CD14-positive monocyte (primary cell): ENCODE results near the gene CPNE2. TPM values are rescaled to one million over a fixed set of nuclear protein-coding genes. Genes with fewer than 3 reads are reported as not detected.

Source experiments
- DNase-seq, 3 donors: peaks; one replicate each; pipeline ENCODE4 v3.0.0-alpha.2; 2011 to 2022
- H2AFZ ChIP-seq: 2 replicates; pipeline ENCODE4 v1.6.0; 2012; ENCODE audit warnings: mild to moderate bottlenecking, low read depth, low read length, inconsistent platforms; ENCODE audit not compliant: insufficient read depth, poor library complexity, severe bottlenecking
- H3K27ac ChIP-seq, 2 donors: 1 replicate in 1 of 2; 2 replicates in 1 of 2; pipeline ENCODE4 v1.5.1; 2012 to 2013; ENCODE audit warnings: low read length in 2 of 2, control low read depth in 1 of 2, inconsistent platforms in 1 of 2, low read depth in 1 of 2, mild to moderate bottlenecking in 1 of 2
- H3K27me3 ChIP-seq, 2 donors: one replicate each; pipeline versions ENCODE4 v1.6.0 to v1.6.1; 2011 to 2013; ENCODE audit warnings: low read length in 2 of 2; ENCODE audit not compliant: control insufficient read depth in 2 of 2, insufficient read depth in 2 of 2
- H3K36me3 ChIP-seq, 2 donors: replicated peaks in 1 of 2; 1 replicate in 1 of 2; 2 replicates in 1 of 2; pipeline versions ENCODE4 v1.5.1 to v1.6.1; 2012 to 2013; ENCODE audit warnings: low read length in 2 of 2, control low read depth in 1 of 2, inconsistent platforms in 1 of 2, mild to moderate bottlenecking in 1 of 2; ENCODE audit not compliant: insufficient read depth in 2 of 2, control insufficient read depth in 1 of 2
- H3K4me1 ChIP-seq, 2 donors: 1 replicate in 1 of 2; 2 replicates in 1 of 2; pipeline versions ENCODE4 v1.5.1 to v1.6.1; 2012 to 2013; ENCODE audit warnings: low read length in 2 of 2, control low read depth in 1 of 2, inconsistent platforms in 1 of 2, mild to moderate bottlenecking in 1 of 2, moderate library complexity in 1 of 2; ENCODE audit not compliant: insufficient read depth in 2 of 2, control insufficient read depth in 1 of 2
- H3K4me2 ChIP-seq: replicated peaks from 2 replicates; pipeline ENCODE3; 2012; ENCODE audit warnings: low read length, moderate library complexity, mild to moderate bottlenecking; ENCODE audit not compliant: poor library complexity, severe bottlenecking; ENCODE audit errors: extremely low read depth
- H3K4me3 ChIP-seq, 3 experiments: fragments of 200-600 bp in 1 of 3; sonication (generic) in 1 of 3; replicated peaks in 1 of 3; 1 replicate in 2 of 3; 2 replicates in 1 of 3; pipeline ENCODE4 v1.5.1; 2011 to 2013; ENCODE audit warnings: low read length in 3 of 3, mild to moderate bottlenecking in 3 of 3, control low read depth in 2 of 3, low read depth in 2 of 3, inconsistent platforms in 1 of 3, moderate library complexity in 1 of 3
- H3K79me2 ChIP-seq: 2 replicates; pipeline ENCODE4 v1.6.0; 2012; ENCODE audit warnings: mild to moderate bottlenecking, control low read depth, inconsistent platforms, low read length, moderate library complexity; ENCODE audit not compliant: insufficient read depth
- H3K9ac ChIP-seq: 2 replicates; pipeline ENCODE4 v1.6.0; 2017; ENCODE audit warnings: low read length, mild to moderate bottlenecking; ENCODE audit not compliant: insufficient read depth, poor library complexity, severe bottlenecking
- H3K9me3 ChIP-seq, 2 donors: replicated peaks in 1 of 2; 1 replicate in 1 of 2; 2 replicates in 1 of 2; pipeline versions ENCODE4 v1.5.1 to v1.6.1; 2012 to 2013; ENCODE audit warnings: low read length in 2 of 2, control low read depth in 1 of 2; ENCODE audit not compliant: control insufficient read depth in 1 of 2, insufficient read depth in 1 of 2
- H4K20me1 ChIP-seq: 2 replicates; pipeline ENCODE4 v1.6.0; 2012; ENCODE audit warnings: mild to moderate bottlenecking, low read length, control low read depth, moderate library complexity; ENCODE audit not compliant: insufficient read depth
- H3K27ac Mint-ChIP-seq, 7 donors: one replicate each; pipeline ENCODE4 v1.8.0; 2020; ENCODE audit warnings: mild to moderate bottlenecking in 7 of 7, mixed read lengths in 7 of 7, moderate library complexity in 6 of 7, inconsistent platforms in 2 of 7
- H3K27me3 Mint-ChIP-seq, 3 donors: one replicate each; pipeline ENCODE4 v1.8.0; 2021 to 2022; ENCODE audit warnings: low read depth in 3 of 3, mild to moderate bottlenecking in 3 of 3, mixed read lengths in 3 of 3, moderate library complexity in 3 of 3, inconsistent platforms in 1 of 3
- H3K36me3 Mint-ChIP-seq, 2 donors: one replicate each; pipeline ENCODE4 v1.8.0; 2020; ENCODE audit warnings: mixed read lengths in 2 of 2, inconsistent platforms in 1 of 2, mild to moderate bottlenecking in 1 of 2
- H3K4me1 Mint-ChIP-seq: one replicate; pipeline ENCODE4 v1.8.0; 2020; ENCODE audit warnings: mild to moderate bottlenecking, mixed read lengths
- H3K4me3 Mint-ChIP-seq, 2 donors: one replicate each; pipeline ENCODE4 v1.8.0; 2020; ENCODE audit warnings: mild to moderate bottlenecking in 2 of 2, mixed read lengths in 2 of 2, moderate library complexity in 1 of 2
- H3K9me3 Mint-ChIP-seq, 7 donors: one replicate each; pipeline ENCODE4 v1.8.0; 2020 to 2022; ENCODE audit warnings: mixed read lengths in 7 of 7, mild to moderate bottlenecking in 6 of 7, moderate library complexity in 6 of 7, inconsistent platforms in 2 of 7
- CTCF ChIP-seq: fragments of 200-600 bp; IDR thresholded peaks from one replicate; pipeline ENCODE4 v1.8.0; 2022; ENCODE audit warnings: antibody characterized with exemption, mild to moderate bottlenecking
- WGBS: methylation state at CpG from one replicate; pipeline ENCODE4 v1.1.5; 2013; ENCODE audit warnings: missing lambda C conversion rate; ENCODE audit not compliant: insufficient coverage; 5-methylcytosine and 5-hydroxymethylcytosine counted together
- intact Hi-C, 2 donors: fragments of 100-400 bp; cut with micrococcal nuclease; formaldehyde crosslinking; loops; one replicate each; pipeline versions ENCODE4 v1.15.0 to v1.15.1; 2023
- polyA plus RNA-seq, 3 donors: library from polyadenylated mRNA; depleted of rRNA in 1 of 3; unstranded in 2 of 3; stranded (reverse) in 1 of 3; fragments of 300-500 nt in 2 of 3; fragments of >200 nt in 1 of 3; fragmentation: Illumina TruSeq in 2 of 3; gene quantifications; 1 replicate in 2 of 3; 2 replicates in 1 of 3; pipeline ENCODE4 v1.2.3, GENCODE V29; 2012 to 2021

The CPNE2 gene
- polyA plus RNA-seq, 3 donors = 18.3 to 68.8 (median 23.9) TPM

DNA sequence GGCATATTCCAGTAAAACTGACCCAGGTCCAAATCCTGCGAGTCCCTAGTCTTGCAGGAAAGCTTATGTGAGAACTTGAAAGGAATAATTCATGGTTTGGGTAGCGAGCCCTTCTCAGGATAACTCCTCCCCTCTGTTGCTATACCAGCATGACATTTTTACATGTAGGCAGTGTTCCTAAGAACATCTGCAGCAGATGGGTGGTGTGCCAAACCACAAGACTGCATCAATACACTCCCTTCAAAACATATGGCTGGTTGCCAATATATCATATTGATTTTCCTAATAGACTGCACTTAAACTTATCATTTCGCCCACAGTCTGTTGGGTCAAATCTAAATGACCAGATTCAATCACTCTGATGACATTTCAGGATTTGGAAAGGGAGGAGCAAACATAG, 73.6 kb downstream of the CPNE2 start:
- Histone ChIP-seq H4K20me1 (peaks cover 10% of the 10 kb centered on the region), H3K9me3 (no peaks in the 10 kb centered on the region), H3K4me1 (peaks cover 24% of the 10 kb centered on the region in 2 donors), H2AFZ (no peak overlapping the region), H3K36me3 (peaks cover 62 to 81% of the 10 kb centered on the region in 2 donors), H3K4me2 (no peak overlapping the region), H3K4me3 (no peak overlapping the region), H3K27me3 (no peaks in the 10 kb centered on the region), H3K79me2 (no peaks in the 10 kb centered on the region), H3K9ac (no peak overlapping the region), H3K27ac (peak overlapping the region in 1 of 2 donors; percentile 76)
- intact Hi-C loops = loop anchor here (2.0 to 10.0 kb wide), 4 partner anchors 81 to 301 kb away; partner anchors contain the start of genes CETP (in 1 of the 2) and SLC12A3 (in 1 of the 2)
- peak overlapping the region in 3 of 7 donors; percentile 23 to 92 (median 78) for H3K27ac Mint-ChIP-seq
- H3K4me1 Mint-ChIP-seq = peaks cover 26% of the 10 kb centered on the region
- no peak overlapping the region for H3K4me3 Mint-ChIP-seq
- no peaks in the 10 kb centered on the region for H3K27me3 Mint-ChIP-seq
- TF ChIP-seq CTCF = no peak
- WGBS = no CpG with 5 or more reads among the region's 3 CpGs
- DNase-seq = no peak
- peaks cover 57 to 81% of the 10 kb centered on the region in 2 donors for H3K36me3 Mint-ChIP-seq
- H3K9me3 Mint-ChIP-seq = no peaks in the 10 kb centered on the region

DNA sequence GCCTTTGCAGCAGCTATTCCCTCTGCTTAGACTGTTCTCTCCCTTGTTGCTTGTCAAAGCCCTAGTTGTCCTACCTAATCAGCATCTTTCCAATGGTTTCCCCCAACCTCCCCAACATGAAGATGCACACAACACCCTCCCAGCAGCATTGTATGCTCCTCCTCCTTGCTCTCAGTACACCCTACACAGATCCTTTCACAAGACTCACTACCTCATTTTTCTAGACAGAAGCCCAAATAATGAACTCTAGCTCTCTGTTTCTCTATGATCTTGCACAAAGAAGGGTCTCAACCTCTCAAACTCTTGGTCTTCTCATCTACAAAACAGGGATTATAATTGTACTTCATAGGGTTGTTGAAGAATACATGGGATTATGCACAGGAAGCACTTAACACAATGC, 74.1 kb downstream of the CPNE2 start:
- no peaks in the 10 kb centered on the region for H3K9me3 ChIP-seq
- peaks cover 61 to 81% of the 10 kb centered on the region in 2 donors for H3K36me3 Mint-ChIP-seq
- H4K20me1 ChIP-seq = peaks cover 10% of the 10 kb centered on the region
- H3K36me3 ChIP-seq = peaks cover 66 to 81% of the 10 kb centered on the region in 2 donors
- peak overlapping the region; percentile 59 to 76 for H3K27ac ChIP-seq
- no peak for TF ChIP-seq CTCF
- no peak overlapping the region for H3K4me3 ChIP-seq
- no peak overlapping the region for H2AFZ ChIP-seq
- peaks cover 24% of the 10 kb centered on the region in 2 donors for H3K4me1 ChIP-seq
- H3K27me3 ChIP-seq = no peaks in the 10 kb centered on the region
- peak overlapping the region; percentile 11 for H3K9ac ChIP-seq
- no peak for DNase-seq
- H3K9me3 Mint-ChIP-seq = no peaks in the 10 kb centered on the region
- H3K27ac Mint-ChIP-seq = peak overlapping the region; percentile 55 to 92 (median 79)
- peak overlapping the region in 1 of 2 donors; percentile 61 for H3K4me3 Mint-ChIP-seq
- H3K79me2 ChIP-seq = no peaks in the 10 kb centered on the region
- H3K4me1 Mint-ChIP-seq = peaks cover 25% of the 10 kb centered on the region
- intact Hi-C loops = loop anchor here (2.0 to 10.0 kb wide), 4 partner anchors 82 to 302 kb away; partner anchors contain the start of genes CETP (in 1 of the 2) and SLC12A3 (in 1 of the 2)
- no peaks in the 10 kb centered on the region for H3K27me3 Mint-ChIP-seq
- no peak overlapping the region for H3K4me2 ChIP-seq
